NCI-H1105 treated with DMSO at 0.1 percent for 48 hours (cell line): Measurements from ENCODE around the gene LRRK1.
A peak's percentile ranks its signal among the peaks of the same experiment; 100 is the strongest.

Experiments used
- DNase-seq: peaks from one replicate; lab custom pipeline; 2025; lab: John Stamatoyannopoulos, UW

Gene LRRK1

DNA sequence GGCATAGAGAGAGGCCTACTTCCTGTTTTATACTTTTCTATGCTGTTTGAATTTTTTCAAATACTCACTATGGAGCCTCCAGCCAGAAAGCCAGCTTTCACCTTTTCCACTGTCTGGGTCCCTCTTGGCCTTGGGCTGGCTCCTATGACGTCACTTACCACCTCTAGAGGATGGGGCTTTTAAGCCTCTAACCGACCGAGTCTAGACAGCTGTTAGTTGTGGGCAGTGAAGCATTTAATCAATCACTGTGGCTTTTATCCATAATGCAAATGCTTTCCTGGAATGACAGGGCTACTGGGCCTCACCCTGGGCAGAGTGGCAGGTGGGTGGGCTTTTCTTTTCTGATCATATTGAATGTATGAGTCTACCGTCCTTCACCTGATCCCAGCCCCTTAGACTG is 61.9 kb downstream of the LRRK1 start:
- DNase-seq: no peak

DNA sequence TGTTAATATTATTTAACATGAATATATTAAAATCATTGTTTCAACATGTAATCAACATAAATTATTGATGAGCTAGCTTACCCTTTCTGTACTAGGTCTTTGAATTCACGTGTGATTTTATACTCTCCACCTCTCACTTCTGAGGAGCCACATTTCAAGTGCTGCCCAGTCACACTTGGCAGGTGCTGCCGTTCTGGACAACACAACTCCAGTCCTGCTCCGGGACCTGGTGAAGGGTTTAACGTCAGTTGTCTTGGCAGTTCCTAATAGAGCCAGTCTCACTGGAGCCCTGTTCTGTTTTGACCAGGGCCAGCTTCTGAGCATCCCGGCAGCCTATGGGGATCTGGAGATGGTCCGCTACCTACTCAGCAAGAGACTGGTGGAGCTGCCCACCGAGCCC is 64.1 kb downstream of the LRRK1 start:
- no peak for DNase-seq

DNA sequence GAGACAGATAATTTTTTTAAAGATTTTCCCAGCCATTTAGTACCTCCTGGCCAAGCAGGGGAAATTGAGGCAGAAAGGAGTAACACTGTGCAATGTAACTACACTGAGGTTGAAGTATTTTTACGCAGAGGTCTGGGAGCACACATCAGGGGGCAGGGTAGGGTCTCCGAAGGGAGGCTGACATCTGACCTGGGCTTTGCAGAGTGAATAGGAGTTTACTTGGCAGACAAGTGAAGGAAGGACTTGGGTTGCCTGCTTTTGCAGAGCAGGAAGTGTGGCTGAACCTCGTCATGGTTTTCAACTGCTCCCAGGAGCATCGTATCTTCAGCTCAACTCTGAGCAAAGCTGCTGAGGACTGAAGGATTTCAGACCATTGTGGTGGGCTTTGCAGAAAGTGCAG is 66.2 kb downstream of the LRRK1 start:
- no peak for DNase-seq

DNA sequence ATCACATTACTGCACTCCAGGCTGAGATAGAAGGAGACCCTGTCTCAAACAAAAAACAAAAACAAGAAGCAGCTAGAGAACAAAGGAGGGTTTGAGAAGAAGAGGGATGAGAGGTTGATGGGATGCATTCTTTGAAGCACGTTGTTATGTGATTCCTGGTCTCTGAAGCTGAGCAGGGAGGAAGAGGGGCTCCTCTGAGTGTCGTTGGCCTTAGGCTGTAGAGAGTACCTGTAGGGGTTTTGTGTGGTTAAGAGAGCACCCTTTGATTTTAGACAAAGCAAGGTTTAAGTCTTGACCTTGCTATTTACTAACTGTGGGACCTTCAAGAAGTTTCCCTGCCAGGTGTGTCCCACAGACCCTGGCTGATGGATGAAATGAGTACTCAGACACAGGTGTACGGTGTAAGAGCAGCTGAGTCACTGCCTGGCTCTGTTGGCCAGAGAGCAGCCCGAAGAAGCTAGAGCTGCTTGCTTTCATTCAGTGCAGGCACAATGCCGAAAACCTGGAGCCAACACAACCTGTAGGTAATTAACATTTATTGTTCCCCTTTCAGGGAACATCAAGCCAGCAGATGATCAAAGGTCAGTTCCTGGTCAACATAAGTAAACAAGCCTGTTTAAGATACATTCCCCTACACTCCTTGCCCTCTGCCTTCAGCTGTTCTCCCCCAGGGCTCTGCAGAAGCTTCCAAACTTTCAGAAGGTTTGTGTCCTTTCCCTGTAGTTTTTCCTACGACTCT is 67.2 kb downstream of the LRRK1 start:
- no peak for DNase-seq

DNA sequence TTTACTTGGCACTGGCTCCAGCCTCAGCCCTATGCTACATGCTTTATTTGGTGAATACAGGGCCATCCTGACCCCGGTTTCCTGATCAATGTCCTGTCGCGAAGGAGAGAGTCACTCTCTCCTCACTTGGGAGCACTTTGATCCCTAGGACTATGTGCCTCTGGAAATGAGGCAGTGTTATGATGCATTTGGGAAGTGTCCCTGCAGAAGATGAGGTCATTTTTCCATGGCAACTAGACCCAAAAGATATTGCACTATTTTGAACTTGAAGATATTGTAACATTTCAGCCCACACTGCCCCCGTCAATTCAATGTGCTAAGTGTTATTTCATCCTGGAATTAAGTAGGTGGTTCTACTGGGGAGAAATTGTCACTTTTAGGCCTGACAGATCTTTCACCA is 68.0 kb downstream of the LRRK1 start:
- no peak for DNase-seq

DNA sequence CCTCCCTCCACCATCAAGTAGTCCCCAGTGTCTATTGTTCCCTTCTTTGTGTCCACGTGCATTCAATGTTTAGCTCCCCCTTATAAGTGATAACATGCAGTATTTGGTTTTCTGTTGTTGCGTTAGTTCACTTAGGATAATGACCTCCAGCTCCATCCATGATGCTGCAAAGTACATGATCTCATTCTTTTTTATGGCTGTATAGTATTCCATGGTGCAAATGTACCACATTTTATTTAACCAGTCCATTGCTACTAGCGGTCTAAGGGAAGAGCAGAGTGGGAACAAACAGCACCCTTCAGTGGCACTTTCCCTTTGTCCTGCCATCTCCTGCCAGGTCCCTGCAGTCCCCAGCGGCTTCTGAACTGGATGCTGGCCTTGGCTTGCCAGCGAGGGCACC is 69.1 kb downstream of the LRRK1 start:
- no peak for DNase-seq

DNA sequence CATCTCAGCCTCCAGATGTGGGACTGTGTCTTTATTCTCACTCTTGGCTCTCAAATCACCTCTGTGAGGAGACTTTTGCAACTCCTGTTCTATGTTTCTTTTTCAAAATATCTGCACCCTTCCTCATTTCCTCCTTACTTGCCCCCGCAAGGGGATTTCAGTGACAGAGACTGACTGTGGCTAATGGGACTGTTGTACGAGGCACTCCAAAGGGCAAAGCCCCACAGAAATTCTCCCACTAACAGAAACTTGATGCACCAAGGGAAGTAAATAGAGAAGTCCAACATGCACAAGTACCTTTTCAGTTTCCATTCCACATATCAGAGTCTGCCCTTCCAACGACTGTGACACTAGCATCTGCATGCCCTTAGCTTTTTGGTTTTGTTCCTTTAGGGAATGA is 69.7 kb downstream of the LRRK1 start:
- DNase-seq: no peak

DNA sequence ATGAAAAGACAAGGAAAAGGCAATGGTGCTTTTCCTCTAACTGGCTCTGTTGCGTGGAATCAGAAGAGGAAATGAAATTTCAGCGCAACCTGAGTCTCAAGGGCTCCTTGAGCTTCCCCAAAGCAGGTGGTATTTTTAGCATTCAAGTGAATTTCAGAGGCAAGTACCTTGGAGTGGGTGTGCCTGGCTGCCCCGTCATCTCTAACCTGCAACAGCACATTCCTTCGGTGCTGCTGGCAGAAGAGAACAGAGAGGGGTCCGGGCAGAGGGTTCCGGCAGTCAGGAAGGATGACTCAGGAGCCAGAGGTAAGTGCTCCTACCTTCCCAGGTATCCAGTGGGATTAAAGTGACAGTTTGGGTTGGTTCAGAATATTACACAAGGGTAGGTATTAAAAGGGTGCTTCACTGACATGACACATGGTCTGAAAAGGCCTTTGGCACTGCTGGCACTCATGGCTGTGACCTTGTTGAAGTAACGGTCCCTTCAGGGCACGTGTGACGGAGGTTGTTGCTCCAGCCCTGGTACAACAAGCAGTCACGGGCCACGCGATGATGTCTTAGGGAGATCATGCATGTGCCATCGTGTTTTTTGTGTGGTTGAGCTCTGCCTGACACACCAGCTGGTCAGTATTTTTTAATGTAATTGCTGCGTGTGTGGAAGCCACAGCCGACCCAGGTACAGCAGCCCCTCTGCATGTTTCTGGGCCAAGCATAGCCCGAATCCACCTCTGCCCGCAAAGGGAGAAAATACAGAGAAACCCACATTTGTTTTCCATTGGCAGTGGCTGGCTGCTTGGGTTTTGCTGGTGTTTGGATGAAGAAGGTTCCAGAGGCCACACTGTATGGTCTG is 75.7 kb downstream of the LRRK1 start:
- DNase-seq: no peak

DNA sequence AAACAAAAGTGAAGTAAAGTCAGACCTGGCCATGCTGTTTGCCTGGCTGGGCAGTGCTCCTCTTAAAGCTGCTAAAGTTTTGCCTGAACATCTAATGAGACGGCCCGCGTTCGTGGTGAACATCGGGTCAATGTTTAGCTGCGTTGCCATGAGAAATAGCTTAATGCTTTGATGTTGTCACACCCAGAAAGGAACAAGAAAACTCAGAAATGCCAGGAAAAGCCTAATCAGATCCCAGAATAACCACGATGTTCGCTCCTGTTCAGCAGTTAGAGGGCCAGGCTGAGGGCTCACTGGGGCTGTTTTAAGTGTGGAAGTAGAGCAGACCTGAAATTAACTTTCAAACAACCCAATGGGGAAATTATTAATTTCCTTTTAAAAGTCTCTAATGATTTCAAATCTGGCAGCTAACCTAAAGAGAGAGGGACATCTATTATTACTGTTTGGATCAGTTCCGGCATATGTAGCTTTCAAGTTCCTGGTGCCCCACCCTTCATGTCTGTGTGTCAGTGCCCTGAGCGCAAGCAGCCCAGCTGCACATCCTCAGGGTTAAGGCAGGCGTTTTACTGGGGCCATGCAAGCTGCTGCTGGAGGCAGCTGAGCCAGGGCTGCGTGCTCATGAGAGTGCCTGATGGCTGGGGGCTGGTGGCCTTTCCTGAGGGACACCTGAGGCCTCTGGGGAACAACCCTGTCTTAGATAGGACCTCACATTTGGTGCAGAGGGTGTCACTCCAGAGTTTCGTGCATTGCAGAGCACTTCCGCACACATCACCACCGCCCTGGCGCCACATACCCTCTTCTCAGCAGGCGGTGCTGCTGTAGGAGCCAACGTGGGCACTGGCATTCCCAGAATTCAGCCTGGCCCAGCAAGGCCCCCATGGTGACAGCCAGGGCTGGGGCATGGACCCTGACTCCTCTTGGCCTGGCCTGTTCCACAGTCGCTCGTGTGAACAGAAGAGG is 76.6 kb downstream of the LRRK1 start:
- no peak for DNase-seq

DNA sequence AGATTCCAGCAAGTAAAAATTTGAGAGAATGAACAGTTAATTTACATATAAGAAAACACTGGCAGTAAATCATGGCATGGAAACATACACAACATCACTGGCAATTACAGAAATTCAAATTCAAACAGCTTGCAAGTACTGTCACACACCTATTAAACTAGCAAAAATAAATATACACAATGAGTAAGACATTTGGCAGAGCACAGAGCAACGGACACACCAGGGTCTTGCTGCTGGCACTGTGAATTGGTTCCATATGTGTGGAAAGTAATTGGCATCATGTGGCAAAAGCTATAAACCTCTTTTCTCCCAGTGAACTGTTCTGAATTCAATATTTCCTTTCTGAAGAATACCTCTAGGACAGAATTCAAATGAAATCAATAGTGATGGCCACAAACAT is 78.3 kb downstream of the LRRK1 start:
- no peak for DNase-seq

DNA sequence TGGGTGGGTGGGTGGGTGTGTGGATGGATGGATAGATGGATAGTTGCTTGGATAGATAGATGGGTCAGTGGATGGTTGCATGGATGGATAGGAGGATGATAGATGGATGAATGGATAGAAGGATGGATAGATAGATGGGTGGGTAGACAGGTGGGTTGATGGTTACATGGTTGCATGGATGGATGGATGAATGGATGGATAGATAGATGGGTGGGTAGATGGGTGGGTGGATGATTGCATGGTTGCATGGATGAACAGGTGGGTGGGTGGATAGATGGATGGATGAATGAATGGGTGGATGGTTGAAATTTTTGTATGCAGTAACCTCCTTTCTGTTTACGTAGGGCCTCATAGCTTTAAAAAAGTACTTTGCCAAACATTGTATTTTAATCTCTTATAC is 79.5 kb downstream of the LRRK1 start:
- DNase-seq: no peak

DNA sequence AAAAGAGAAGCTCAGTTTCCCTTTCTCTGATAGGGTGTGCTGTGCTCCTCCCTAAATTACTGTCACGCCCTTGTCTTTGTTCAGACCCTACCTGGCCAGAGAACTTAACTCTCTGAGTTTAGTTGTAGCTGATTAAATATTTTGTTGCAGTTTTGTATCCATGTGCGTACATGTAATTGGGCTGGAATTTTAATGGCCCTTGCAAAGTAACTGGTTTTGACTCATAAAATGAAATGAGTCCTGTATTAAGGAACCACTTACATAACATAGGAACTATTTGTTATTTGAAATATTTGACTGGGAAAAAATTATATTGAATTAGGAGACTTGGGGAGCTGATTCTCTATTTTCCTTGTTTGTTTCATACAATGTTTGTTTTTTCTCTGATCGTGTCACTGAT is 80.2 kb downstream of the LRRK1 start:
- no peak for DNase-seq

DNA sequence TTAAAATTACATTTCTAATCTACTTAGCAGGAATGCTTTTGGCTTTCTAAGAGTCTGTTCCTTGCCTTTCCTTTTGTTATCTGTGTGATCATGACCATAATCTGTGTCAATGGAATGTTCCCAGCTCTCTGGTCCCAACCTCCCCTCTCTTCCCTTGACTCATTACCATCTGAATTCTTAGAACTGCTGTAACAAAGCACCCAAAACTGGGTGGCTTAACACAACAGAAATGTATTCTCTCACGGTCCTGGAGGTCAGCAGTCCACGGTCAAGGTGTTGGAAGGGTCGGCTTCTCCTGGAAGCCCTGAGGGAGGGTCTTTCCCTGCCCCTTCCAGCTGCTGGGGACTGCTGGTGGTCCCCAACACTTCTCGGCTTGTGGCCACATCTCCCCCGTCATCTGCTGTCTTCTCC is 81.1 kb downstream of the LRRK1 start:
- DNase-seq: no peak

DNA sequence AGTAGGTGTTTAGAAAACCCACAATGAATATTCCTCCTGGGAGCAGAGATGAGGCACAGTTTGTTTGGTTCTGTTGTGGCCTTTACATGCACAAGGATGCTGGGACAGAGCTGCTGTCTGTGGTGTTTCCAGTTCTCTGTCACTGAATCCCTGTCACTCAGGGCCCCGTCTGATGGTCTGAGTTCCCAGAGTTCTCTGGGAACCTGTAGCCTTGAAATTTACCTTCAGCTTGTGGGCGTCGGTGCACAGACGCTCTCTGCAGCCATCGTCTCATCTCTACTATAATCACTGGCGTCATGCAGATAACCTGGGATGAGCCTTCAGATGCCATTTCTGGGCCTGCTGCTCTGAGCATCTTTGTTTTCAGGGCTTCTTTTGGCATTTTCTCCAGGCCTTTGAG is 81.9 kb downstream of the LRRK1 start:
- no peak for DNase-seq

DNA sequence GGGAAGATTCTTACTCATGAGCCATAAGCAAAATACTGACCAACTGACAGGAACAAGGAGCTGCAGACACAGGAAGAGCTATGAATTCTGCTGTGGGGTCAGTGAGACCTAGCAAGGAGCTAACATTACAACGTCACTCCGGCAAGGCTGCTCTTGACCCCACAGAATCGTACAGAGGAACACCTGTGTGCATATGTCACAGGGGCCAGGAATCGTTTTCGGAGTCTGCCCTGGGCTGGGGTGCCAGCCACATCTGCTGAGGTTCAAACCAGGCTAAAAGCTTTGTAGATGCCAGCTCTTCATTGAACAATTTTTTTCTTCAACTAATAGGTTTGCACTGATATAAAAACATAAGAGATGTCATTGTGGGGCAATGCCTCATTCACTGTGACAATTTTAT is 82.6 kb downstream of the LRRK1 start:
- no peak for DNase-seq

DNA sequence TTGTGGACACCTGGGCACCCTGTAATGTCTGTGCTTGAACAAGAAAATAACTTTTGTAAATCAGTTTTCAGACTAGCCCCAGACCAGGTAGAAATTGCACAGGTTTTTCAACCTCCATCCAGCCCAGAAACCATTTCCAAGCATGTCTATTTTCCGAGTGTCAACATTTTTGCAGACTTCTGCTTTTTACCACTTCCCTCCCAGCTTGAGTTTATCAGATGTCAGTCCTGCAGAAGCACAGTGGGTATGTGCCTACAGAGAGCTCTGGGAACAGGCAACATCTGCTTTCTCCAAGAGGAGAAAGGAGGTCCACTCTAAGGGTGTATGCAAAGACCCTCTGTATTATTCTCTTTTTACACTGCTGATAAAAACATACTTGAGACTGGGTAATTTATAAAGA is 83.9 kb downstream of the LRRK1 start:
- no peak for DNase-seq

DNA sequence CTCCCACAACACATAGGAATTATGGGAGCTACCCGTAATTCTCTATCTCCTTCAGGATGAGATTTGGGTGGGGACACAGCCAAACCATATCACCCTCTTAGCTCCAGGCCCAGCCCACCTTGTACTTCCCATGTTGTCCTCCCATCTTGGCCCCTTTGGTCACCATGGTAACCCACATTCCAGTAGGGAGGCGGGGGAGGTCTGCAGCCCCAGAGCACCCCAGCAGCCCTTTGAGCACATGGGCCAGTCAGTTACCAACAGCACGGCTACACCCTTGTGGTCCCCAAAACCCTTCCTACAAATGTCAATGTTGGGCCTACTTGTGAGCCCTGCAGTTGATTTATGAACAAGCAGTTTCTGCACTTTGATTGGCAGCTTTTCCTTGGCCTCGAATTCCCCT is 84.5 kb downstream of the LRRK1 start:
- no peak for DNase-seq

DNA sequence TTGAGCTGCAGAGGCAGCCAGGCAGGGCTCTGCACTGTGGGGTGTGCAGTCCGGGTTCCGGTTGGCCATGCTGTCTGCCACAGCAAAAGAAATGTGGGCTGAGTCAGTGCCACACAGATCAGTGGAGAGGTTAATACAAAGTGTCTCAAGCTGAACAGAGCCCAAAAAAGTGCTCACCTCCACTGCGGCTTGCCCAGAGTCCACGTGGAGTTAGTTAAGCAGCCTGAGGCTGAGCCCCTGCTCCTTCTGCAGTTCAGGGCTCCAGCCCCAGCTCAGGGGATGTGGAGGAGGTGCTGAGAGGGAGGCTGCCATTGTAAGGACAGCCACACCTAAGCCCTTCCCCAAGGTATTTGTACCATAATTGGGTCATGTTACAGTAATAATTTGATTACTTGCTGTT is 85.3 kb downstream of the LRRK1 start:
- no peak for DNase-seq

DNA sequence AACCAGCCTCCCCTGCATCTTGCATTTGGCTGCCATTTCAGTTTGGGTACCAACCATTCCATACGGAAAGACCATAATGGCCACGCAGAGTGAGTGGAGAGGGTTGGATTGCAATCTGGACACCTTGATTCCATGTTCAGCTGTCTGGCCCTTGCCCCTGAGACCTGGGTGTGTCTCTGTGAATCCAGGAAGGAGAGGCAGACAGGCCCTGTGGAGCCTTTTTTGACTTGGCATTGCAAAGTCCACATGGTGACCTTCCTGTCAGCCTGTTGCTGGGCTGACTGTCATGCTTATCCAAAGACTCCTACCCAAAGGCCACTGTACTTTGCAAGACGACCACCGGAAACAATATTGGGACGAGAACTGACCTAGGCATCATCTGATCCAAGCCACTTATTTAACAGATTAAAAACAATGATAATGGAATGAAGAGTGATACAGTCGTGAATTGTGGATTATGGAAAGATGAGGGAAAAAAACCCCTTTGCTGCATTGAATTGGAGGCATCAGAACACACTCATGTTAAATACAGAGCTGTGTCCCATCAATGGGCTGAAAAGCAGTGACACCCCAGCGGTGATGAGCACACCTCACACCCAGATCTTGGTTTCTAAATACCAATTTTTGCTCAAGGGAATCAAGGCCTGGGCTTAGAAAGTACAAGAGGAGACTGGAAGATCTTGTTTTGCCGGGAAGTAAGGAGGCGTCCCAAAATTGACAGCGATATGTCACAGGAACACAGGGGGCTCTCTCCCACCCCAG is 86.0 kb downstream of the LRRK1 start:
- DNase-seq: no peak

DNA sequence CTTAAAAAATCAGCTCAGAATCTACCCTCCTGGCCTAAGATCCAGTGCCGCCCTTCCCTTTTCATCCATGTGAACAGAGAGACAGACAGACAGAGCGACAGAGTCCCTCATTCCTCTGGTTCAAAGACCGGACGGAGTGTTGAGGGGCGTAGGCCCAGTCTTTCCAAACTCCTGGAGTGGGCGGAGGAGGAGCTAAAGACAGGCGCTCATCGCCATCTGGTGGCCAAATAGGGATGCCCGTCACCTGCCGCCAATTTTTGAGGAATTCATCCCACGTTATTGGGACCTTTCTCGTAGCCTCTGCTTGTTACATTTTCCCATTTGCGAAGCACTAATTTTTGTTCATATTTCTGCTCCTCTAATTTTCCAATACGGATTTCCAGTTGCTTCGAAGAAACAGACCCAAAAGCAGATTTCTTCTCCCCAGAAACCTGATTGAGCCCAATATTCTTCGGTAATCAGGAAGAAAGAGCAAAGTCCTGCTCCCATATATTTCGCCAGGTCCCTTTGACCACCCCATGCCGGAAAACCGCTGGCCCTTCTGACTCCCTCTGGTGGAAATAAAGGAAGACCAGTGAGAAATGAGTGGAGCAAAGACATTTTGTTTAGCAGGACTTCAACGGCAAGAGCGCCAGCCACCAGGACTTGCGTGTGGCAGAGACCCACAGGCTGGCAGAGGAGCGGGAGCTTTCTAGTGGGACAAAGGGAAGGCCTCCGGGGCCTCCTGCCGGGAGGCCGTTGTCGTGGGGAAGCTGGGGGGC is 88.0 kb downstream of the LRRK1 start:
- peak; percentile 83 for DNase-seq
